CD4-positive, alpha-beta T cell treated with Interleukin-1 beta for 1 hour (primary cell): ENCODE data around the gene TCF7L1.

ENCODE experiments used
- DNase-seq, 2 donors: peaks; one replicate each; pipeline ENCODE4 v3.0.0-alpha.2; 2020 to 2022

Gene TCF7L1

DNA sequence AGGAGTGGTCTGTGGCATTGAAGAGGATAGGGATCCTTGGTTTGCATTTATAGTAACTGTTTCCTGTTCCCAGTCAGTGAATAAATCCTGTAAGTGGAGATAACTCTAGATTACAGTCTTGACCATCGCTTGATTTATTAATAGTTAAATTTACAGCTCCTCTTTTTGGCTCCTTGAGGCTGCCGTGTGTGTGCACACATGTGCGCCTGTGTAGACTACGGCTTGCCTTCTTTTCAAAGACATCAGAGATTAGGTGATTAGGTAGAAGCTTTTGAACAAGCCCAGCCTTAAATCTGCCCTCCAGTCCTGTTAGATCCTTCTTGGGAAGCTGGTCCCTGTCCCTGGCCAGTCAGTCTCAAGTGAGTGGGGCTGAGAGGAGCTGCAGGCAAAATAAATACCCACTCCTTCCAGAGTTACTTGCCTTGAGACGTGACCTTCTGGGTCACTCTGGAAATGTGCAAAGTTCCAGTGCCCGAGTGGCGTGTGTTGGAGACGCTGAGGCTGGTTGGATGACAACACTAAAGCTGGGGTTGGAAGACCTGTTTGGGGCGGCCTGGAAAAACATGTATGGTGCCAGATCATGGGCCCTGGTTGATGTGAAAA, 32.0 kb downstream of the TCF7L1 start:
- no peak for DNase-seq

DNA sequence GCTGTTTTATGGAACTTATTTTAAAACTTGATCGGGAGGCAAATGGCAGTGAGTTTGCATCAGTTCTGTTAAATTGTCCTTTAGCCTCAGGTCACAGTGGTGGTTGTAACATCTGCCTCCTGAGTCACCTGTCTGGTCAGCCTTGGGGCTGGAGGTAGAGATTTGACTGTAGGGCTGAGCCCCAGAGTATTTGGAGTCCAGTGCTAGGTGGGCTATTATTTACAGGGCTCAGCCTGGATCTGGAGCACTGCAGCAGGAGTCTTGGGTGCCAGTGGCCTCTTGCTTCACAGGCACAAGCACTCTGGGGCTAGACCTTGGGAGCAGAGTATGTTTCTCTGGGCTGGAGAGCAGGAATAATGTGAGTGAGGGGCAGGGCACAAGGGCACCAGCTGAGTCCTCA, 32.8 kb downstream of the TCF7L1 start:
- DNase-seq: no peak

DNA sequence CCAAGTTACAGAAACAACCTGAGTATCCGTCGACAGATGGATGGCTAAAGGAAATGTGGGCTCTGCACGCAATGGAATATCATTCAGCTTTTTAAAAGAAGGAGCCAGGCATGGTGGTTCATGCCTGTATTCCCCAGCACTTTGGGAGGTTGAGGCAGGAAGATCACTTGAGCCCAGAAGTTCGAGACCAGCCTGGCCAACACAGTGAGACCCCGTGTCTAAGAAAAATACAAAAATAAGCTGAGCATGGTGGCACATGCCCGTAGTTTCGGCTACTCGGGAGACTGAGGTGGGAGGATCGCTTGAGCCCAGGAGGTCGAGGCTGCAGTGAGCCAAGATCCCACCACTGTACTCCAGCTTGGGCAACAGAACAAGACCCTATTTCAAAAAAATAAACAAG, 34.3 kb downstream of the TCF7L1 start:
- DNase-seq: no peak

- no peak for DNase-seq
Observed at GRCh38 chr2:85168942-85169341, 35.8 kb downstream of the TCF7L1 start.

DNA sequence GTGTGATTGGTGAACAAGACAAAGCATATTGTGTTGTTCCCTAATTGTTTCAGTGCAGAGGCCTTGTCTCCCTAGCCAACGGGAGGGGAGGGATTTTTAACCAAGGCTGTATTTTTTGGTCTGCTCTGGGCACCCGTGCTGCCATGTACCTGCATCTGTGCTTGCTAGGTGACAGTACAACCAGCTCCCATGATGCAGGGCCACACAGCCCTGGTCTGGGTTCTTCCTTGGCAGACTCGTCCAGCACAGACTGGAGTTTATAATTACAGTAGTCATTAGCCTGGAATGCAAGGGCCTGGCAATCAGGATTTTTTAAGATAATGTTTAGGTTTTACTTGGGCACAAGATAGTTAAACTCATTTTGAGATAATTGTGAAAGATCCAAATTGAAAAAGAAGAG, 36.4 kb downstream of the TCF7L1 start:
- no peak for DNase-seq

GRCh38 chr2:85170938-85171475, 37.8 kb downstream of the TCF7L1 start:
- no peak for DNase-seq

- no peak for DNase-seq
Observed at GRCh38 chr2:85171916-85172315, 38.7 kb downstream of the TCF7L1 start.

DNA sequence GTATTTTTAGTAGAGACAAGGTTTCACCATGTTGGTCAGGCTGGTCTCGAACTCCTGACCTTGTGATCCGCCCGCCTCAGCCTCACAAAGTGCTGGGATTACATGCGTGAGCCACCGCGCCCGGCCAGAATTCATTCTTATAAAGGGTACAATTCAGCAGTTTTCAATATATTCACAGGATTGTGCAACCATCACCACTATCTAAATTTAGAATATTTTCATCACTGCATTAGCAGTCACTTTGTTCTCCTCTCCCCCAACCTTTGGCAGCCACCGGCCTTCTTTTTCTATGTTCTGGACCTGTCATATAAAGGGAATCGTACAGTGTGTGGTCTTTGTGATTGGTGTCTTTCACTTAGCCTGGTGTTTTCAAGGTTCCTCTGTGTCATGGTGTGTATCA, 40.7 kb downstream of the TCF7L1 start:
- no peak for DNase-seq

GRCh38 chr2:85174943-85175342, 41.8 kb downstream of the TCF7L1 start:
- DNase-seq: no peak

DNA sequence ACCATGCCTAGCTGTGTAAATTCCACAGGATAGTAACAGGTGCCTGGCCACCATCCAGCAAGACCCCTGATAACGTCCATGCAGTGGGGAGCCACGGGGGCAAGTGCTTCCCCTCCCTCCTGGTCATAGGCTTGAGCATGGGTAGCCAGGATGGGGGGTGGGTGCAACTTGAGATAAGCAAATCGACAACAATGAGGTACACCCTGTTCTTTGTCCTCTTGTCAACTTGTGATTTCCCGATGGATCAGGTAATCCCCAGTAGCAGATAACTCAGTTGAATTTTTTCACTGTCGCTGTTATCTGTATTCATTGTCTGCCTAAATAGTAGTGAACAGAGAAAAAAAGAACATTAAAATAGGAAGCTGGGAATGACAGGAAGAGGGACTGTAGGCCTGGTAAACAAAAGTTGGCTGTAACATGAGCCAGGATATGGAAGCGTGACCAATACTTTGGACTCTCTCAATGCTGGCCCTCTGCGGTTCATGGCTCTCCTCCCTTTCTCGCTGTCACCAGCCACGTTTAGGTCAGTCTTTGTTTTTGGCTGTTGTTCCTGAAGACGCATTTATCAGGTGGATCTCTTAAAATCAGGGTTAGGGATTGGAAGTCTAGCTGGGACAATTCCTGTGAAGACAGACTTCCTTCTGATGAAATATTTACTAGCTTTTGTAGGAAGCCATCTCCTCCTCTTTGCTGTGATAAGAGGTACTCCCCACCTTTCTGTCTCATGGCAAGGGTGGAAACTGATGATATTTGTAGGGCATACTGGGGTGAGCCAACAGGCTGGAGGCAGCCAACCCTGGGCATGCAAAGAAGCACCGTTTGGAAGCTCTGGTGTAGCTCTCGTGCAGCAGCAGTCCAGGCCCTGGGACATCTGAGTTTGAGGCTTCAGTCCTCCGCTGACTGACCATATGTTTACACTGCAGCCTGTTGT, 42.4 kb downstream of the TCF7L1 start:
- no peak for DNase-seq

- DNase-seq: no peak
Observed at GRCh38 chr2:85177031-85177824, 44.0 kb downstream of the TCF7L1 start.

- DNase-seq: no peak
Observed at GRCh38 chr2:85178154-85178553, 45.0 kb downstream of the TCF7L1 start.

- no peak for DNase-seq
Observed at GRCh38 chr2:85178980-85179411, 45.8 kb downstream of the TCF7L1 start.

DNA sequence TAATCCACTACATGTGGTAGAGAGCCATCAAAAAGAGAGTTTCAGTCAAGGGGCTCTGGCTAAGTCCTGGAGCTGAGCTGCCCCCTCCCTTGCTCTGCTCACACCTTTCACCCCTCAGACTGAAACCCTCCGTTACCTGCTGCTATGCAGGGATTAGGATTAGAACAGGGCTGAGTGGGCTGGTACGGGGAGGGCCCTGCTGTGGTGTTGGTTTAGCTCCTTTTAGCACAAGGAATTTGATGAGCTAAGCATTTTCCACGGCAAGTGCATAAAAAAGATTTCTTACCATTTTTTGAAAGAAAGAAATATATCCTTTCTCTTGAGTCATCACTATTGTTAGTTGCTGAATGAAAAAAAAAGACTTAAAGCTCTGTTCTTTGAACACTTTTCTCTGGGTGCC, 46.3 kb downstream of the TCF7L1 start:
- DNase-seq: no peak

- DNase-seq: no peak
Observed at GRCh38 chr2:85180322-85181133, 47.3 kb downstream of the TCF7L1 start.

GRCh38 chr2:85181134-85181631, 48.0 kb downstream of the TCF7L1 start:
- no peak for DNase-seq

GRCh38 chr2:85181844-85182456, 48.8 kb downstream of the TCF7L1 start:
- DNase-seq: no peak

DNA sequence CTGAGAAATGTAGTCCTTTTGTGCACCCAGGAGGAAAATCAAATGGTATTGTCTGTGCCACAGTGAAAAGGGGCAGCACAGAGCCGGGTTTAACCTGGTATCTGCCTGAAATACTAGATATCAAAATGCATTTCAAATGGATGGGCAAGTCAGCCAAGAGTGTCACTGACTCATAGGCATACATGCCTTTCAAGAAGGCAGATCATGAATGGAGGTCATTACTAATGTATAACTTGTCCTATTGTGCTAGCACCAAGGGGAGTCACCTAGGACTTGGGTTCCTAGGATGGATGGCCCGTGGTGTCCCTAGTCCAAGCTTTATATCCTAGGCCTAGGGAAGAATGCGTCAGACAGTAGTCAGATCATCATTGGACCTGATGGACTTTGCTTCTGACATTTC, 49.9 kb downstream of the TCF7L1 start:
- DNase-seq: no peak

DNA sequence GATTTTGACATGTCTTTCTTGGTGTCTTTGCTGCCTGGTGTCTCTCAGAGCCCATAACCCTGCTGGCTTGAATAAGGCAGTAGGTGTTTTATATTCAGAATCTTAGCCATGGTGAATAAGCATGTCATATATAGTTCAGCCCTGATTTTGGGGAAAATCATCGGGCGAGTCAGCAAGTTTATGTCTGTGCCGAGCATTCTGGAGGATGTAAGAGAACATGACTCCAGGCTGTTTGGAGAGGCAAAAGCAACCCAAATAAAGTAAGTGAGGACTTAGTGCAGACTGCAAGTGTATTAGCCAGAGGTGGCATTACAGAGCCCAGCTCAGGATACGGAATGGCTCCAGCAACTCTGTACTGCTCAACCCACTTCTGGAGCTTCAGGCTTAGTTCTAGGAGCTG, 50.3 kb downstream of the TCF7L1 start:
- no peak for DNase-seq

GRCh38 chr2:85184231-85184630, 51.0 kb downstream of the TCF7L1 start:
- DNase-seq: no peak

GRCh38 chr2:85184990-85185389, 51.8 kb downstream of the TCF7L1 start:
- no peak for DNase-seq
